ENCODE data around the gene CELSR1. TPM values are rescaled to one million over a fixed set of nuclear protein-coding genes. Genes with fewer than 3 reads are reported as not detected.

CELSR1 gene
- 10 to 100 TPM in 1 of 12 donors, 1 to 10 TPM in 10, not detected in 1; 1.4 to 24.7 (median 5.0) TPM for polyA plus RNA-seq (ENCODE audit: insufficient read length in 12 of 12)
- long read RNA-seq, donor 1, result 0 reads
- long read RNA-seq, donor 2, result 0 reads
- long read RNA-seq, donor 3, result 0 reads
- long read RNA-seq, donor 4, result 0 reads
- long read RNA-seq, donor 5, result 0 reads
- long read RNA-seq, donor 6, result 0 reads
- long read RNA-seq, donor 7, result 0 reads
- long read RNA-seq, donor 8, result 0 reads
- long read RNA-seq, donor 9, result 0 reads
- long read RNA-seq, donor 10, result 0 reads
- long read RNA-seq, donor 11, result 0 reads

GRCh38 chr22:46537225-46537945, at the start of gene CELSR1:
TSS of gene CELSR1 (minus strand) at chr22:46537620. CDS start at chr22:46537170, 450 bp downstream.
- no peak for DNase-seq

- DNase-seq, result no peak
Measured at GRCh38 chr22:46587061-46587460, 49.6 kb upstream of the CELSR1 start.

GRCh38 chr22:46586531-46587011, 49.2 kb upstream of the CELSR1 start:
- no peak for DNase-seq

- no peak for DNase-seq
Measured at GRCh38 chr22:46586123-46586519, 48.7 kb upstream of the CELSR1 start.

- DNase-seq, result no peak
Measured at GRCh38 chr22:46585340-46586122, 48.1 kb upstream of the CELSR1 start.

GRCh38 chr22:46584081-46584921, 46.9 kb upstream of the CELSR1 start:
- DNase-seq, result no peak

GRCh38 chr22:46583571-46583970, 46.2 kb upstream of the CELSR1 start:
- no peak for DNase-seq

- DNase-seq, result no peak
Measured at GRCh38 chr22:46582281-46582933, 45.0 kb upstream of the CELSR1 start.

GRCh38 chr22:46581538-46582244, 44.3 kb upstream of the CELSR1 start:
- DNase-seq, result no peak

GRCh38 chr22:46580940-46581537, 43.6 kb upstream of the CELSR1 start:
- no peak for DNase-seq

- DNase-seq, result no peak
Measured at GRCh38 chr22:46579751-46580449, 42.5 kb upstream of the CELSR1 start.

GRCh38 chr22:46578824-46579561, 41.6 kb upstream of the CELSR1 start:
- DNase-seq, result no peak

- no peak for DNase-seq
Measured at GRCh38 chr22:46578251-46578823, 40.9 kb upstream of the CELSR1 start.

- no peak for DNase-seq
Measured at GRCh38 chr22:46577368-46578249, 40.2 kb upstream of the CELSR1 start.

- no peak for DNase-seq
Measured at GRCh38 chr22:46576556-46577367, 39.3 kb upstream of the CELSR1 start.

GRCh38 chr22:46575911-46576555, 38.6 kb upstream of the CELSR1 start:
- no peak for DNase-seq
